ENCODE data around the gene ANXA2. TPM values are rescaled to one million over a fixed set of nuclear protein-coding genes. Genes with fewer than 3 reads are reported as not detected.

Gene ANXA2
- total and polyA plus RNA-seq, 2 donors from 2014 or later: 383 to 867 TPM

DNA sequence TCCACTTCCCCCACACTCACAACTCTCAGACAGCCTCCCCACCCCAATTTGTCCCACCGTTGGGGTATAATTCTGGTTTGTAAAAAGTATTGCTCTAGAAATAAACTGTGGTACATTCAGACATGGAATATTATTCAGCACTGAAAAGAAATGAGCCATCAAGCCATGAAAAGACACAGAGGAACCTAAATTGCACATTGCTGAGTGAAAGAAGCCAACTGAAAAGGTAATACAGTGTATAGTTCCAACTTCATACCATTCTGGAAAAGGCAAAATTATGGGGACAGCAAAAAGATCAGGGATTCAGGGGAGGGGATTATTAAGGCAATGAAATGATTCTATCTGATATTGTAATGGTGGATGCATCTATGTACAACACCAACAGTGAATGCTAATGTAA is 10.5 kb downstream of the ANXA2 start:
- H3K27me3 ChIP-seq (ENCODE audit: control insufficient read depth, insufficient read depth, low read length): no peaks in the 10 kb centered on the region
- FAIRE-seq (no peak), DNase-seq (no peak)
- H3K4me3 ChIP-seq (ENCODE audit: low read length in 3 of 3): no peak overlapping the region
- no peaks in the 10 kb centered on the region for H3K36me3 ChIP-seq (ENCODE audit: control insufficient read depth in 2 of 3, insufficient read depth in 3 of 3, low read length in 3 of 3)
- H3K9ac ChIP-seq (ENCODE audit: low read length in 3 of 3): no peak overlapping the region
- intact Hi-C loops (cut with DNase I): no loop called here
- no peak overlapping the region for H3K27ac ChIP-seq (ENCODE audit: low read depth in 2 of 2, low read length in 2 of 2)
- no peaks in the 10 kb centered on the region for H3K9me3 ChIP-seq (ENCODE audit: control insufficient read depth in 2 of 3, insufficient read depth in 1 of 3, low read length in 3 of 3)
- H3K4me1 ChIP-seq (ENCODE audit: control insufficient read depth in 2 of 3, insufficient read depth in 2 of 3, low read depth in 1 of 3, low read length in 3 of 3): peaks cover 3 to 21% (median 11%) of the 10 kb centered on the region in 3 donors
- TF ChIP-seq, protein P1, sequence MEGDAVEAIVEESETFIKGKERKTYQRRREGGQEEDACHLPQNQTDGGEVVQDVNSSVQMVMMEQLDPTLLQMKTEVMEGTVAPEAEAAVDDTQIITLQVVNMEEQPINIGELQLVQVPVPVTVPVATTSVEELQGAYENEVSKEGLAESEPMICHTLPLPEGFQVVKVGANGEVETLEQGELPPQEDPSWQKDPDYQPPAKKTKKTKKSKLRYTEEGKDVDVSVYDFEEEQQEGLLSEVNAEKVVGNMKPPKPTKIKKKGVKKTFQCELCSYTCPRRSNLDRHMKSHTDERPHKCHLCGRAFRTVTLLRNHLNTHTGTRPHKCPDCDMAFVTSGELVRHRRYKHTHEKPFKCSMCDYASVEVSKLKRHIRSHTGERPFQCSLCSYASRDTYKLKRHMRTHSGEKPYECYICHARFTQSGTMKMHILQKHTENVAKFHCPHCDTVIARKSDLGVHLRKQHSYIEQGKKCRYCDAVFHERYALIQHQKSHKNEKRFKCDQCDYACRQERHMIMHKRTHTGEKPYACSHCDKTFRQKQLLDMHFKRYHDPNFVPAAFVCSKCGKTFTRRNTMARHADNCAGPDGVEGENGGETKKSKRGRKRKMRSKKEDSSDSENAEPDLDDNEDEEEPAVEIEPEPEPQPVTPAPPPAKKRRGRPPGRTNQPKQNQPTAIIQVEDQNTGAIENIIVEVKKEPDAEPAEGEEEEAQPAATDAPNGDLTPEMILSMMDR (IDR thresholded peaks at IDR 0.05; ENCODE audit: borderline replicate concordance, extremely low read depth, insufficient read depth): no peak

DNA sequence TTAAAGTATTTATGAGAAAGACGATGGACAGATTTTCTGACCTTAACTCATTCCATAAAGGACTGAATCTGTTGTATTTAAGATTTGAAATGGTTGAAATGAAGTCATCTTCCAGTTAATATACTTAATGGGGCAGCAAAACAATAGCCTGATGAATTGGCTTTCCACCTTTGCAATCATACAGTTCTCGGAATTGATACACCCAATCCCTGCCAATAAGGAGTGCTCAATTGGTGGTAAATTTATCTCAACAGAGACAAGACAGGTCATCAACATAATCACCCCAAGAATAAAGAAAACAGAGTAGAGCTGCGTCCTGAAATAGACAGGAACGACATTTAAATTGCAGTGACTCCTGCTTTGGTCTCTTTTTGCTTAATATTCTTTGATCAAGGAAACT is 11.2 kb downstream of the ANXA2 start:
- no peak for FAIRE-seq
- Histone ChIP-seq H3K27ac (ENCODE audit: low read depth in 2 of 2, low read length in 2 of 2) (no peak overlapping the region), H3K9ac (ENCODE audit: low read length in 3 of 3) (no peak overlapping the region), H3K4me1 (ENCODE audit: control insufficient read depth in 2 of 3, insufficient read depth in 2 of 3, low read depth in 1 of 3, low read length in 3 of 3) (peaks cover 3 to 14% (median 11%) of the 10 kb centered on the region in 3 donors), H3K4me3 (ENCODE audit: low read length in 3 of 3) (no peak overlapping the region), H3K9me3 (ENCODE audit: control insufficient read depth in 2 of 3, insufficient read depth in 1 of 3, low read length in 3 of 3) (no peaks in the 10 kb centered on the region), H3K36me3 (ENCODE audit: control insufficient read depth in 2 of 3, insufficient read depth in 3 of 3, low read length in 3 of 3) (no peaks in the 10 kb centered on the region), H3K27me3 (ENCODE audit: control insufficient read depth, insufficient read depth, low read length) (no peaks in the 10 kb centered on the region)
- intact Hi-C loops (cut with DNase I): no loop called here
- DNase-seq: no peak
- TF ChIP-seq, protein P1 (IDR thresholded peaks at IDR 0.05; ENCODE audit: borderline replicate concordance, extremely low read depth, insufficient read depth): no peak

DNA sequence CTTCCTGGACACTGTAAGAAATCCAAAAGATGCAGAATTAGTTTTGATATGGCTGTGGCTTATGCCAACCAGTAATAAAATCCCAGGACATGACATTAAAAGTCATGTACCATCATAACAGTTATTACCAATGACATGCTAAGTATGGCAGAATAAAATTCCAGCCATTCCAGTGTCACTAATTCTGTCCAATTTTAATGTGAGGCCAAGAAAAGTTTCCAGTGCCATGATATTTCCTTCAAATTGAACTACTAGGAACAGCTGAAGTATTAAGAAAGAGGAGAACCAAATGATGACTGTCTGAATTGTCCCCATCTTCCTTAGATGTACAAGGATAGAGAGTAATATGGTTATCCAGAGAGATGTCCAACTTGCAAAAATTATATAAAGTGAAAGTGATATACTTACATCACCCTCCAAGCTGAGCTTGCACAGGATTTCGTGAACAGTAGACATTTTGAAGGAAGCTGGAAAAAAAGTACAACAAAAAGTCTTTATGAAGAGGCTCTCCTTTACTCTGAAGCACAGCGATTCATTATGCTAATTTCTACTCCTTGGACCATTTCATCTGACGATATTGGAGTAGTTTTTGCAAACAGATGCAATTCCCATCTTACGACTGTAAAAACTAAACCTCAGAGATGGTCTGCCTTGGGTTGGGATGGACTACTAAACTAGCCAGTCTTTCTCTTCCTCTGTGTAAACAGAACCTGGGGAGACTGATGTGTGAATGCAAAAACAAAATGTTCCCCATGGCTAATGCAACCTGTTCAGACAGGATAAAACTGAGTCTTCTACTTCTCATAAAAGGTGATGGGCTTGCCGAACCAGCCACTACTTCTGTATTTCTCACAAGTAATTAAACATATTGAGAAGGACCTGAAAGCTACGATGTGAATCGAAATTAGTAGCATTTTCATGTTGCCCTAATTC is 11.9 kb downstream of the ANXA2 start:
- DNase-seq: no peak
- H3K9ac ChIP-seq (ENCODE audit: low read length in 3 of 3): no peak overlapping the region
- peaks cover 3 to 7% (median 6%) of the 10 kb centered on the region in 3 donors for H3K4me1 ChIP-seq (ENCODE audit: control insufficient read depth in 2 of 3, insufficient read depth in 2 of 3, low read depth in 1 of 3, low read length in 3 of 3)
- H3K36me3 ChIP-seq (ENCODE audit: control insufficient read depth in 2 of 3, insufficient read depth in 3 of 3, low read length in 3 of 3): peaks cover 0 to 2% (median 0%) of the 10 kb centered on the region in 3 donors
- no peak overlapping the region for H3K27ac ChIP-seq (ENCODE audit: low read depth in 2 of 2, low read length in 2 of 2)
- intact Hi-C loops (cut with DNase I): no loop called here
- no peaks in the 10 kb centered on the region for H3K9me3 ChIP-seq (ENCODE audit: control insufficient read depth in 2 of 3, insufficient read depth in 1 of 3, low read length in 3 of 3)
- H3K4me3 ChIP-seq (ENCODE audit: low read length in 3 of 3): no peak overlapping the region
- FAIRE-seq: no peak
- TF ChIP-seq, protein P1 (IDR thresholded peaks at IDR 0.05; ENCODE audit: borderline replicate concordance, extremely low read depth, insufficient read depth): no peak
- no peaks in the 10 kb centered on the region for H3K27me3 ChIP-seq (ENCODE audit: control insufficient read depth, insufficient read depth, low read length)
